Measurements from ENCODE around the gene LIPG. TPM values are rescaled to one million over a fixed set of nuclear protein-coding genes. Genes with fewer than 3 reads are reported as not detected.
"Not testable (repeated sequence)": the region's sequence is repeated elsewhere in the genome, so short reads cannot be mapped to it uniquely, and the experiment has no call there.

The LIPG gene
- total and polyA plus RNA-seq, 2 donors = 1.8 to 4.2 TPM

GRCh38 chr18:49579583-49579982, 17.7 kb downstream of the LIPG start:
- not testable (repeated sequence) for H3K4me1 ChIP-seq (ENCODE audit: control insufficient read depth in 2 of 2, insufficient read depth in 2 of 2, low read length in 2 of 2)

GRCh38 chr18:49580279-49580678, 18.4 kb downstream of the LIPG start:
- H3K27me3 ChIP-seq (ENCODE audit: control insufficient read depth in 2 of 2, insufficient read depth in 1 of 2, low read length in 1 of 2) = no peaks in the 10 kb centered on the region
- no peaks in the 10 kb centered on the region for H3K36me3 ChIP-seq (ENCODE audit: control insufficient read depth in 2 of 2, insufficient read depth in 2 of 2, low read length in 1 of 2)
- H3K4me1 ChIP-seq (ENCODE audit: control insufficient read depth in 2 of 2, insufficient read depth in 2 of 2, low read length in 2 of 2) = no peaks in the 10 kb centered on the region
- WGBS = 93% methylated on average over 1 of the region's 1 CpG
- no peak for DNase-seq (ENCODE audit: low read depth in 6 of 9, low spot score in 9 of 9)
- no peak overlapping the region for H3K27ac ChIP-seq (ENCODE audit: low read depth in 1 of 2, low read length in 1 of 2)
- no peaks in the 10 kb centered on the region for H3K9me3 ChIP-seq (ENCODE audit: control insufficient read depth in 2 of 2, insufficient read depth in 1 of 2, low read length in 1 of 2)
- no peak overlapping the region for H3K4me3 ChIP-seq (ENCODE audit: low read length in 2 of 2)

More at GRCh38 chr18:49579583-49579982, 17.7 kb downstream of the LIPG start:
- 94% methylated on average over 2 of the region's 2 CpGs for WGBS
- not testable (repeated sequence) for DNase-seq (ENCODE audit: low read depth in 6 of 9, low spot score in 9 of 9); H3K27me3 ChIP-seq (ENCODE audit: control insufficient read depth in 2 of 2, insufficient read depth in 1 of 2, low read length in 1 of 2); H3K27ac ChIP-seq (ENCODE audit: low read depth in 1 of 2, low read length in 1 of 2); H3K4me3 ChIP-seq (ENCODE audit: low read length in 2 of 2); H3K9me3 ChIP-seq (ENCODE audit: control insufficient read depth in 2 of 2, insufficient read depth in 1 of 2, low read length in 1 of 2); H3K36me3 ChIP-seq (ENCODE audit: control insufficient read depth in 2 of 2, insufficient read depth in 2 of 2, low read length in 1 of 2)

- H3K27me3 ChIP-seq (ENCODE audit: control insufficient read depth in 2 of 2, insufficient read depth in 1 of 2, low read length in 1 of 2) = no peaks in the 10 kb centered on the region
- no peaks in the 10 kb centered on the region for H3K9me3 ChIP-seq (ENCODE audit: control insufficient read depth in 2 of 2, insufficient read depth in 1 of 2, low read length in 1 of 2)
- no peak overlapping the region for H3K27ac ChIP-seq (ENCODE audit: low read depth in 1 of 2, low read length in 1 of 2)
- no peak overlapping the region for H3K4me3 ChIP-seq (ENCODE audit: low read length in 2 of 2)
- no peak for DNase-seq (ENCODE audit: low read depth in 6 of 9, low spot score in 9 of 9)
- WGBS = 27% methylated on average over 7 of the region's 7 CpGs
- H3K36me3 ChIP-seq (ENCODE audit: control insufficient read depth in 2 of 2, insufficient read depth in 2 of 2, low read length in 1 of 2) = no peaks in the 10 kb centered on the region
- H3K4me1 ChIP-seq (ENCODE audit: control insufficient read depth in 2 of 2, insufficient read depth in 2 of 2, low read length in 2 of 2) = no peaks in the 10 kb centered on the region
Measured at GRCh38 chr18:49581371-49581770, 19.5 kb downstream of the LIPG start.

- H3K4me1 ChIP-seq (ENCODE audit: control insufficient read depth in 2 of 2, insufficient read depth in 2 of 2, low read length in 2 of 2) = no peaks in the 10 kb centered on the region
- H3K36me3 ChIP-seq (ENCODE audit: control insufficient read depth in 2 of 2, insufficient read depth in 2 of 2, low read length in 1 of 2) = no peaks in the 10 kb centered on the region
- WGBS = 94% methylated on average over 8 of the region's 8 CpGs
- no peak overlapping the region for H3K27ac ChIP-seq (ENCODE audit: low read depth in 1 of 2, low read length in 1 of 2)
- H3K4me3 ChIP-seq (ENCODE audit: low read length in 2 of 2) = no peak overlapping the region
- no peaks in the 10 kb centered on the region for H3K27me3 ChIP-seq (ENCODE audit: control insufficient read depth in 2 of 2, insufficient read depth in 1 of 2, low read length in 1 of 2)
- no peak for DNase-seq (ENCODE audit: low read depth in 6 of 9, low spot score in 9 of 9)
- H3K9me3 ChIP-seq (ENCODE audit: control insufficient read depth in 2 of 2, insufficient read depth in 1 of 2, low read length in 1 of 2) = no peaks in the 10 kb centered on the region
Measured at GRCh38 chr18:49582579-49582978, 20.7 kb downstream of the LIPG start.

- no peaks in the 10 kb centered on the region for H3K36me3 ChIP-seq (ENCODE audit: control insufficient read depth in 2 of 2, insufficient read depth in 2 of 2, low read length in 1 of 2)
- H3K4me3 ChIP-seq (ENCODE audit: low read length in 2 of 2) = no peak overlapping the region
- no peaks in the 10 kb centered on the region for H3K9me3 ChIP-seq (ENCODE audit: control insufficient read depth in 2 of 2, insufficient read depth in 1 of 2, low read length in 1 of 2)
- DNase-seq (ENCODE audit: low read depth in 6 of 9, low spot score in 9 of 9) = no peak
- no peaks in the 10 kb centered on the region for H3K27me3 ChIP-seq (ENCODE audit: control insufficient read depth in 2 of 2, insufficient read depth in 1 of 2, low read length in 1 of 2)
- no peaks in the 10 kb centered on the region for H3K4me1 ChIP-seq (ENCODE audit: control insufficient read depth in 2 of 2, insufficient read depth in 2 of 2, low read length in 2 of 2)
- 91% methylated on average over 3 of the region's 3 CpGs for WGBS
- no peak overlapping the region for H3K27ac ChIP-seq (ENCODE audit: low read depth in 1 of 2, low read length in 1 of 2)
Measured at GRCh38 chr18:49584394-49584793, 22.5 kb downstream of the LIPG start.

- not testable (repeated sequence) for H3K4me3 ChIP-seq (ENCODE audit: low read length in 2 of 2); H3K27me3 ChIP-seq (ENCODE audit: control insufficient read depth in 2 of 2, insufficient read depth in 1 of 2, low read length in 1 of 2); DNase-seq (ENCODE audit: low read depth in 6 of 9, low spot score in 9 of 9); H3K4me1 ChIP-seq (ENCODE audit: control insufficient read depth in 2 of 2, insufficient read depth in 2 of 2, low read length in 2 of 2); H3K36me3 ChIP-seq (ENCODE audit: control insufficient read depth in 2 of 2, insufficient read depth in 2 of 2, low read length in 1 of 2); H3K9me3 ChIP-seq (ENCODE audit: control insufficient read depth in 2 of 2, insufficient read depth in 1 of 2, low read length in 1 of 2); H3K27ac ChIP-seq (ENCODE audit: low read depth in 1 of 2, low read length in 1 of 2)
- 95% methylated on average over 4 of the region's 4 CpGs for WGBS
Measured at GRCh38 chr18:49584951-49585350, 23.1 kb downstream of the LIPG start.

- 96% methylated on average over 9 of the region's 9 CpGs for WGBS
- H3K4me3 ChIP-seq (ENCODE audit: low read length in 2 of 2) = no peak overlapping the region
Measured at GRCh38 chr18:49585781-49586663, 24.2 kb downstream of the LIPG start.

GRCh38 chr18:49588171-49588570, 26.3 kb downstream of the LIPG start:
- no peak for DNase-seq (ENCODE audit: low read depth in 6 of 9, low spot score in 9 of 9)
- Histone ChIP-seq H3K27me3 (ENCODE audit: control insufficient read depth in 2 of 2, insufficient read depth in 1 of 2, low read length in 1 of 2) (no peaks in the 10 kb centered on the region), H3K4me1 (ENCODE audit: control insufficient read depth in 2 of 2, insufficient read depth in 2 of 2, low read length in 2 of 2) (no peaks in the 10 kb centered on the region), H3K27ac (ENCODE audit: low read depth in 1 of 2, low read length in 1 of 2) (no peak overlapping the region), H3K36me3 (ENCODE audit: control insufficient read depth in 2 of 2, insufficient read depth in 2 of 2, low read length in 1 of 2) (no peaks in the 10 kb centered on the region), H3K4me3 (ENCODE audit: low read length in 2 of 2) (no peak overlapping the region), H3K9me3 (ENCODE audit: control insufficient read depth in 2 of 2, insufficient read depth in 1 of 2, low read length in 1 of 2) (no peaks in the 10 kb centered on the region)
- 88% methylated on average over 6 of the region's 6 CpGs for WGBS

More at GRCh38 chr18:49585781-49586663, 24.2 kb downstream of the LIPG start:
- no peak for DNase-seq (ENCODE audit: low read depth in 6 of 9, low spot score in 9 of 9)
- Histone ChIP-seq H3K36me3 (ENCODE audit: control insufficient read depth in 2 of 2, insufficient read depth in 2 of 2, low read length in 1 of 2) (no peaks in the 10 kb centered on the region), H3K27ac (ENCODE audit: low read depth in 1 of 2, low read length in 1 of 2) (no peak overlapping the region), H3K27me3 (ENCODE audit: control insufficient read depth in 2 of 2, insufficient read depth in 1 of 2, low read length in 1 of 2) (no peaks in the 10 kb centered on the region), H3K9me3 (ENCODE audit: control insufficient read depth in 2 of 2, insufficient read depth in 1 of 2, low read length in 1 of 2) (no peaks in the 10 kb centered on the region), H3K4me1 (ENCODE audit: control insufficient read depth in 2 of 2, insufficient read depth in 2 of 2, low read length in 2 of 2) (no peaks in the 10 kb centered on the region)

GRCh38 chr18:49588971-49589370, 27.1 kb downstream of the LIPG start:
- WGBS = 96% methylated on average over 12 of the region's 12 CpGs
- Histone ChIP-seq H3K27ac (ENCODE audit: low read depth in 1 of 2, low read length in 1 of 2) (no peak overlapping the region), H3K4me3 (ENCODE audit: low read length in 2 of 2) (no peak overlapping the region), H3K4me1 (ENCODE audit: control insufficient read depth in 2 of 2, insufficient read depth in 2 of 2, low read length in 2 of 2) (no peaks in the 10 kb centered on the region), H3K27me3 (ENCODE audit: control insufficient read depth in 2 of 2, insufficient read depth in 1 of 2, low read length in 1 of 2) (no peaks in the 10 kb centered on the region), H3K36me3 (ENCODE audit: control insufficient read depth in 2 of 2, insufficient read depth in 2 of 2, low read length in 1 of 2) (no peaks in the 10 kb centered on the region), H3K9me3 (ENCODE audit: control insufficient read depth in 2 of 2, insufficient read depth in 1 of 2, low read length in 1 of 2) (no peaks in the 10 kb centered on the region)
- DNase-seq (ENCODE audit: low read depth in 6 of 9, low spot score in 9 of 9) = no peak

Measured in thymus (tissue), 11 donors.